ENCODE measurements around the gene HERPUD1. TPM values are rescaled to one million over a fixed set of nuclear protein-coding genes. Genes with fewer than 3 reads are reported as not detected.
A peak's percentile ranks its signal among the peaks of the same experiment; 100 is the strongest.

HERPUD1 gene
- total and polyA plus RNA-seq, 2 of the 13 experiments (the other 11 are each of a cell fraction or from before 2014, with no cell fraction given): 96.2 to 323 TPM

- no peak for TF ChIP-seq DMTF1 (CRISPR knock-in tag; IDR thresholded peaks at IDR 0.05)
- no peak; the same call in 1 of the 2 replicates for TF ChIP-seq GPN1 (CRISPR knock-in tag; IDR thresholded peaks at IDR 0.05; ENCODE audit: borderline replicate concordance)
- TF ChIP-seq ZNF20 (CRISPR knock-in tag; IDR thresholded peaks at IDR 0.05): 0 out of 2 replicates have a peak, but pooled peaks have one; percentile 89
- peak; percentile 85; the same call in 1 of the 2 replicates for TF ChIP-seq ZNF615 (CRISPR knock-in tag; IDR thresholded peaks at IDR 0.05; ENCODE audit: borderline replicate concordance)
- TF ChIP-seq HINFP (CRISPR knock-in tag; IDR thresholded peaks at IDR 0.05; ENCODE audit: low read depth): peak; percentile 87
- TF ChIP-seq HDAC2 (CRISPR knock-in tag; IDR thresholded peaks at IDR 0.05): peak; percentile 71
- TF ChIP-seq ZBTB43 (CRISPR knock-in tag; conservative IDR thresholded peaks at IDR 0.05): peak; percentile 54
- TF ChIP-seq ZFAT (CRISPR knock-in tag; conservative IDR thresholded peaks at IDR 0.05): no peak
- peak; percentile 5; the same call in 1 of the 2 replicates for TF ChIP-seq U2AF2 (IDR thresholded peaks at IDR 0.05; ENCODE audit: low read depth, low read length)
- peak; percentile 89 for TF ChIP-seq ZSCAN9 (CRISPR knock-in tag; IDR thresholded peaks at IDR 0.05; ENCODE audit: borderline replicate concordance)
- peak; percentile 90 for TF ChIP-seq ZNF276 (CRISPR knock-in tag; IDR thresholded peaks at IDR 0.05; ENCODE audit: low read depth)
- peak; percentile 85 for TF ChIP-seq IKZF5 (CRISPR knock-in tag; IDR thresholded peaks at IDR 0.05)
- peak in 1 of 2 experiments; percentile 70; a peak in 1 of 4 replicates for TF ChIP-seq REST (IDR thresholded peaks at IDR 0.05; ENCODE audit: borderline replicate concordance in 1 of 2, low read depth in 1 of 2, low read length in 2 of 2)
Observed at GRCh38 chr16:56931892-56932720, at the start of gene HERPUD1 (continued).
